Activated T-cell treated with anti-CD3 and anti-CD28 coated beads for 1 hour (primary cell): ENCODE measurements around the gene WDR1.

Source experiments
- DNase-seq: peaks from one replicate; pipeline ENCODE4 v3.0.0-alpha.2; 2020; ENCODE audit warnings: low read depth

The WDR1 gene

GRCh38 chr4:10036807-10037342, 79.7 kb downstream of the WDR1 start:
- no peak for DNase-seq

DNA sequence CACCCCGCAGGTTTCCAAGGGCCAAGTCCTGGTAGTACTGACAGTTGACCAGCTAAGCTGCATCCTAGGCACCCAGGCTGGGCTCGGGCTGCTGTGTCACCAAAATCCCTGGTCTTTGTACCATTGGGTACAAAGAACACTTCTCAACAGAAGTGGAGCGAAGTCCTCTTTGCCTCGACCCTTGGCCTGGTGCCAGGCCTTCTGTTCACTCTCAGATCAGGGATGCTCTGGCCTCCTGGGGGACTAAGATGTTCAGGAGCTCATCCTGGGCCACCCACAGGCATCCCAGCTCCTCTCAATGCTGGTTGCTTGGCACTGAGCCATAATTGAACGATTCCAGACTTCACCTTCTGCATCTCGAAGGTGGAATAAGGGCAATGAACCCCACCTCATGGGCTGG, 81.5 kb downstream of the WDR1 start:
- DNase-seq, result no peak

GRCh38 chr4:10034612-10035104, 81.9 kb downstream of the WDR1 start:
- no peak for DNase-seq

DNA sequence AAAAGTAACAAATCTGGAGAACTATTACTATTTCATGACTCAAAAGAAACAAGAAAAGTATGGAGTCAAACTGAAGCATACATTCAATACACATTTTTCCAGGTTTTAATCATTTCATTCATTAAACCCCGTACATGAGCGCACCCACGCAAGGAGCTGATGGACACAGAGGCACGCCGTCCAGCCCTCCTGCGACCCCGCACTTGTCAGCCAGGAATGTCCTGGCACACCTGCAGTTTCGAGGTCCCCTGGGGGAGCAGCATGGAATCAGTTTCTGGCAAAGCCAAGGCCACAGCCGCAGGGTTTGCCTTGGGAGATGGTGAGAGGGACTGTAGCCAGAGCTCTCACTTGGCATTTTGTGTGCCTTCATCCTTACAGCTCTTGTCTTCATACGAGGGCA, 82.5 kb downstream of the WDR1 start:
- DNase-seq, result no peak

DNA sequence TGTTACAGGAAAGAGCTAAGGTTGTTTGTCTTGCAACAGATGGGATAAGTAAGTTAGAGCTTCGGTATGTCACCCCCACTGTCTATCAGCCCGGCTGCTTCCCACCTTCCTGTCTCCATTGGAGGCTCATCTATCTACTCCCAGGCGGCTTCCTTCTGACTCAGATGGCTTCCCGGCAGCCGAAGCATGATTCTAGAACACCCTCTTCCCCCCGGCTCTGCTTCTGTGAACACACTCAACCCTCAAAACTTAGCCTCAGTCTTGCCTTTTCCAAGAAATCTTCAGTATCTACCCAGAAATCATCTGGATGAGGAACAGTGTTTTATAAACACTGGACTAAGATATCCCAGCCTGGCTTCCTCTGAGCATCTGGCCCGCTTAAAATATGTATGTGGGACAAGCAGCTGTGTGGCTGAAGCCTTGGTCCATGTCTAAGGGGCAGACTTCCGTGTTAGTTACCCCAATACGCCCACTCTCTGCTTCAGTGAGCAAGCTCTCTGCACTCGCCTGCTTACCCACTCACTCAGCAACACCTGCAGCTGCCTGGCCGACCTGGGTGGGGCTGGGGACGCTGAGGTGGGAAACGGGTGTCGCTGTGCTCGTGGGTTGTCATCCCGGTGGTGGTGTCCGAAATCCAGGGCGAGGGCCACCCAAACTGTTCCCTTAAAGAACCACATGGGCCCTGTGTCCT, 83.3 kb downstream of the WDR1 start:
- DNase-seq, result no peak

DNA sequence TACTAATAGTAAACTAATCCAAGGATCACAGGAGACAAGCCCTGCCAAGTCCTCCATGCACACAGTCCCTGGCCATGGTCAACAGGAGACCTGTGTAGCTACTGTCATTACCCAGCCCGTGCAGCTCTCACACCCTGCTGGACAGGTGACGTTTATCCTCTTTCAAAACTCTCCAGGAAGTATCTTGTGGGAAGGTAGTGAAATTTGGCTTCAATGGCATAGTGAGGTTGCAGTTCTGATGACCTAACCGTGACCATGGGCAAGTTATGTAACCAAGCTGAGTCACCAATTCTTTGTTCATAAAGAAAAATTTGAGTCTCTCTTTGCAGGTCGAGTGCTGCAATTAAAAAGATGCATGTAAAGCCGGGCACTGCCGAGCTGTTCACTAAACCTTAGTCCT, 84.0 kb downstream of the WDR1 start:
- DNase-seq, result no peak

- DNase-seq, result no peak
Observed at GRCh38 chr4:10031668-10032590, 84.7 kb downstream of the WDR1 start.

DNA sequence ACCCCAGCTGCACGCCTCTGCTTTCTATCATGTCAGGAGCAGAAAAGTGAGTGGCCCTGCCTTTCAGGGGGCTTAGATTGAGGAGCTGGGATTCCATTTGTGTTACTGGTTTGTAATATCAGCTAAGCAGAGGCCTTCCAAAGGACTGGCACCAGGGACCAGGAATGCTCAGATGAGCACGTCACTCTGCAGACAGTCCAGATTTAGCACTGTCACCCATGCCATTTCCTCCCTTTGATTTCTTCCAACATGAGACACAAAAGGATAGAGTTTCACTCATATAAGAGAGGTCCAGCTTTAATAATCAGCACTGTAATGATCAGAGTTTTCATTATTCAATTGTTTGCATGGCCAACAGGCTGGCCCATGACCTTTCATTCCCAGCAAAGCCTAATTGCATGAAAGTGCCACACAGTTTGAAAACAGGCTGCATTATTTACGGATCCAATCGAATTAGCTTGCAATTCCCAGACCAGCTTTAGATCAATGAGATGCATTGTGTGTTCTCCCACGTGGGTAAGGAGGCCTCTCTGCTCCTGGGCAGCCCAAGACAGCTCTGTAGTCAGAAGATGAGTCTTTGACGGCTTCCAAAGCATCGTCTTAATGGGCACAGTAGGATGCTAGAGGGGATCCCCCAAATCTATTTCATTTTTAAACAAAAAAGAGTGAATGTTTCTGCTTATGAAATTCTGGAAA, 85.5 kb downstream of the WDR1 start:
- no peak for DNase-seq

DNA sequence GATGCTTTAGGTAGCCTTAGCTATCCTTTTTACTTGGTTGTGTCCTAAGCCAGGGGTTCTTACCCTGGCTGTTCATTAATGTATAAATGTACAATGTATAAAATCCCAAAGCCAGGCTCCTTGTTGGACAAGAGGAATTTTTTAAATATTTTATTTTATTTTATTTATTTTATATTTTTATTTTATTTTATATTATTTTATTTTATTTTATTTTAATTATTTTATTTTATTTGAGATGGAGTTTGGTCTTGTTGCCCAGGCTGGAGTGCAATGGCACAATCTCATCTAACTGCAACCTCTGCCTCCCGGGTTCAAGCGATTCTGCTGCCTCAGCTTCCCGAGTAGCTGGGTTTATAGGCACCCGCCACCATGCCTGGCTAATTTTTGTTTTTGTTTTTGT, 87.2 kb downstream of the WDR1 start:
- no peak for DNase-seq

GRCh38 chr4:10028910-10029309, 87.7 kb downstream of the WDR1 start:
- no peak for DNase-seq

DNA sequence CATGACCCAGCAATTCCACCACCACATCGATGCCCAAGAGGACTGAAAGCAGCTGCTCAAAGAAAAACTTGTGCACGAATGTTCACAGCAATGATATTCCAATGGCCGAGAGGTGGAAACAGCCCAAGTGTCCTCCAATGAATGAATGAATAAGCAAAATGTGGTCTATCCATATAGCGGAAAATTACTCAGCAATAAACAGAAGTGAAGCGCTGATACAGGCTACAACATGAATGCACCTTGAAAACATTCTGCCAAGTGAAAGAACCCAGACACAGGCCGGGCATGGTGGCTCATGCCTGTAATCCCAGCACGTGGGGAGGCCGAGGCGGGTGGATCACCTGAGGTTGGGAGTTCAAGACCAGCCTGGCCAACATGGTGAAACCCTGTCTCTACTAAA, 90.1 kb downstream of the WDR1 start:
- no peak for DNase-seq

DNA sequence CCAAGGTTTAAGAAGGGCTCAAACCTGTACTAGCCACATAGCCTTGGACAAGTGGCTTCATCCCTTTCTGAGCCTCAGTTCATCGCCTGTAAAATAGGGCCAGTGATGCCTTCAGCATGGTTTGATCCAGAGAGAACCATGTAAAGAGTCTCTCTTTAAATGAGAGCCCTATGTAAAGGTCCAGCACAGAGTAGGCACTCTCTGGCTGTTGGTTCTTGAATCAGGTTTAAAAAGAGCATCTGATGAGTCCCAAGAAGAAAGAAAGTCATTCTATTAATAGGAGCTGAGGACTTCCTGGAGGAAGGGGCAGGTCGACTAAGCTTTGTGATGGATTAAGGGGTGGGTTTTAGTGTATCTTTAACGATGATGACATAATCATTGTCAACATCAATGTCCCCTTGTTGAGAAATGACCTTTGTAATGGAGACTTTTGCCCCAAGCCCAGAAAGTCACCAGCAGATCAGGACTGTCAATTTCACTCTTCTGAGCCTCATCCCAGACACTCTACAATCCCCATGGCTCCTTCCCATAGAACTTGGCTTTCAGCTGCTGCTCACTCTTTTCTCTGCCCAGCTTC, 91.3 kb downstream of the WDR1 start:
- DNase-seq, result no peak
